HUES48 (cell line): ENCODE measurements around the gene ANO4.

ENCODE experiments used
- H3K27ac ChIP-seq: one replicate; pipeline ENCODE4 v1.7.0; 2013; ENCODE audit warnings: low read depth, low read length, inconsistent platforms
- H3K27me3 ChIP-seq: 2 replicates; pipeline ENCODE4 v1.6.1; 2013; ENCODE audit warnings: mild to moderate bottlenecking, low read length; ENCODE audit not compliant: control insufficient read depth, insufficient read depth
- H3K36me3 ChIP-seq: 2 replicates; pipeline ENCODE4 v1.6.1; 2013; ENCODE audit warnings: low read length; ENCODE audit not compliant: control insufficient read depth, insufficient read depth
- H3K4me1 ChIP-seq: 2 replicates; pipeline ENCODE4 v1.6.1; 2013; ENCODE audit warnings: mild to moderate bottlenecking, low read length; ENCODE audit not compliant: control insufficient read depth, insufficient read depth
- H3K4me3 ChIP-seq: 2 replicates; pipeline ENCODE4 v1.5.1; 2013; ENCODE audit warnings: mild to moderate bottlenecking, low read depth, low read length
- H3K9ac ChIP-seq: 2 replicates; pipeline ENCODE4 v1.6.1; 2013; ENCODE audit warnings: mild to moderate bottlenecking, low read depth, low read length, moderate library complexity
- H3K9me3 ChIP-seq: 2 replicates; pipeline ENCODE4 v1.6.1; 2013; ENCODE audit warnings: low read length; ENCODE audit not compliant: control insufficient read depth, insufficient read depth

ANO4 gene

DNA sequence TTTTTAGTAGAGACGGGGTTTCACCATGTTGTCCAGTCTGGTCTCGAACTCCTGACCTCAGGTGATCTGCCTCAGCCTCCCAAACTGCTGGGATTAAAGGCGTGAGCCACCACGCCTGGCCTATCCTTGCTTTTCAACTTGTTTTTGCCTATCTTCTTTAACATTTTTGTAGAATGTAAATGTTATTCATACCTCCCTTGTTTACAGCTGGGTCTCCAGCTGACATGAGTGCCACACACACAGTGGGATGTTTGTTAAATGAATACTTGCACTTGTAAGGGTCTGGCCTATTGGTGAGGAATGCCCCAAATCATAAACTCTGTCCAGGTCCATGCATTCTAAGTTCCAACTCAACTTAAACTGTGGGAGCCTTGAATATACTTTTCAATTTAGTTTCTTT lies 176.3 kb downstream of the ANO4 start:
- Histone ChIP-seq H3K36me3 (no peaks in the 10 kb centered on the region), H3K9me3 (no peaks in the 10 kb centered on the region), H3K4me3 (no peak overlapping the region), H3K27me3 (no peaks in the 10 kb centered on the region), H3K4me1 (peaks cover 21% of the 10 kb centered on the region), H3K27ac (peak overlapping the region; percentile 48), H3K9ac (no peak overlapping the region)

GRCh38 chr12:100972121-100972520 lies 177.5 kb downstream of the ANO4 start:
- H3K27ac ChIP-seq: no peak overlapping the region
- H3K27me3 ChIP-seq: no peaks in the 10 kb centered on the region
- peaks cover 21% of the 10 kb centered on the region for H3K4me1 ChIP-seq
- no peak overlapping the region for H3K9ac ChIP-seq
- no peaks in the 10 kb centered on the region for H3K36me3 ChIP-seq
- no peak overlapping the region for H3K4me3 ChIP-seq
- H3K9me3 ChIP-seq: no peaks in the 10 kb centered on the region

DNA sequence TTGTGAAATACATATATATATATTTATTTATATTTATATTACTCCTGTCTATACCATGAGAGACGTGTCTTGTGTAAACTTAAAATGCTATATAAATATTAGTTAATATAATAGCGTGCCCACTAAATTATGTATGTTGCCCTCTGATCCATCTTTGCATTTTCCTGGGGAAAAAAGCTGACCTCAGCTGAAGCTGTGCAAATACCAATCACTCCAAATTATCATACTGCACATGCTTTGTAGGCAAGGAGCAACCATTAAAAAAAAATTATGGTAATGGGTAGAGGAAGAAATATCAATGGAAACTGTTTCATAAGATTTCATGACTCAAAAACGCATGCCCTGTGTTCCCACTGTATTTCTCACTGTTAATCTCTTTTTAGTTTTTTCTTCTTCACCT lies 179.8 kb downstream of the ANO4 start:
- H3K9ac ChIP-seq: no peak overlapping the region
- H3K4me3 ChIP-seq: no peak overlapping the region
- H3K36me3 ChIP-seq: no peaks in the 10 kb centered on the region
- H3K4me1 ChIP-seq: peaks cover 21% of the 10 kb centered on the region
- no peaks in the 10 kb centered on the region for H3K27me3 ChIP-seq
- no peak overlapping the region for H3K27ac ChIP-seq
- H3K9me3 ChIP-seq: no peaks in the 10 kb centered on the region

DNA sequence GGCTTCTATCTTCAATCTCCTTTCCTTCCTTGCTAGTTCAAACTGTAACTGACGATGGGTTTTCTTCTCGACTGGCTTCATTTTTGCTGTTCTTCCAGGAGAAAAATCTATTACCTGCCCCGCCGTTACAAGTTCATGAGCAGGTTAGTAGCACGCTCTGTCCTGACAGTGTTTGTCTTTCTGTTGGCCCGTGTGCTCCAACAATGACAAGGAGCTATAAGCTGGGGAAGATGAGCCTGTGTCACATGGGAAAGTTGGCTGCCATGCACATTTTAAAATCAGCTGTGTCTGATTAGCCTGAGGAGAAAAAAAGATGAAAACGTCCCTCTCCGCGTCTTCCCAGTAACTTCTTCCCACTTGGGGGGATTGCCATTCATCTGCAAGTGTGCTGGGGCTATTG lies 180.2 kb downstream of the ANO4 start:
- no peak overlapping the region for H3K4me3 ChIP-seq
- no peak overlapping the region for H3K9ac ChIP-seq
- no peaks in the 10 kb centered on the region for H3K27me3 ChIP-seq
- no peak overlapping the region for H3K27ac ChIP-seq
- peaks cover 21% of the 10 kb centered on the region for H3K4me1 ChIP-seq
- no peaks in the 10 kb centered on the region for H3K9me3 ChIP-seq
- H3K36me3 ChIP-seq: no peaks in the 10 kb centered on the region

DNA sequence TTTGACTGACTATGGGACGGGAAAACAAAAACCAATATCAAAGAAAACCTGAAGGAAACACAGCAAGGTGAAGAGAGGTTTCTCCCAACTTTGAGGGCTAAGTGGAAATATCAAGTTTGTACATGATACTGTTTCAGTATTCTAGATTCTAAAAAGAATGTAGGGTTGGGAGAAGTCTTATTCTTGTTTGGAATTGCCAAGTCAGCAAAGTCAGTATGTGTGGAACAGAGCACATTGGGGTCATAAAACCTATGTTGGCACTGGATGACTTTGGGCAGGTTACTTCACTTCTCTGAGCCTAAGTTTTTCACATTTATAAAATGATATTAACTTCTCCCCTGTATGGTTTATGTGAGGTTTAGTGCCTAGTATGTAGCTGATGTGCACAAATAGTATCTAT lies 182.2 kb downstream of the ANO4 start:
- H3K9ac ChIP-seq: no peak overlapping the region
- H3K9me3 ChIP-seq: no peaks in the 10 kb centered on the region
- no peak overlapping the region for H3K27ac ChIP-seq
- H3K27me3 ChIP-seq: no peaks in the 10 kb centered on the region
- no peak overlapping the region for H3K4me3 ChIP-seq
- H3K4me1 ChIP-seq: peaks cover 14% of the 10 kb centered on the region
- H3K36me3 ChIP-seq: no peaks in the 10 kb centered on the region

DNA sequence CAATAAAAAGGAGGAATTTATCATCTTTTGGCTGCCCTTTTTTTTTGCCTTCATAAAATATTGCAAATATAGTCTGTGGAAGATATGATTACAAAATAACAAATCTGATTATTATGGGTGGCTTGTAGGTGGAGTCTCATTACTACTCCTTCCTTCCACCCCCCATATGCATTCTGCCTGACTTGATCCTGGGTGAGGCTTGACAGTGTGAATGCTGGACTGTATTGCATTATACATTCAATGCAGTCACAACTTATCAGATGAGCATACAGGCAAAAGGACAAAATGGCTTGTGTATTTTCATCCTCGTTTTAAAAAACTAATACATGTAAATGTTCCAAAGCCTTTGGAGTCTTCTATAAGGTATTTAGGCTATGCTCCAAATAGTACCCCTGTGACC lies 186.3 kb downstream of the ANO4 start:
- no peak overlapping the region for H3K27ac ChIP-seq
- no peaks in the 10 kb centered on the region for H3K9me3 ChIP-seq
- H3K4me3 ChIP-seq: no peak overlapping the region
- no peaks in the 10 kb centered on the region for H3K27me3 ChIP-seq
- no peak overlapping the region for H3K9ac ChIP-seq
- H3K4me1 ChIP-seq: peaks cover 4% of the 10 kb centered on the region; the same call in 1 of the 2 replicates
- H3K36me3 ChIP-seq: no peaks in the 10 kb centered on the region

- Histone ChIP-seq H3K27ac (no peak overlapping the region), H3K9ac (no peak overlapping the region), H3K27me3 (no peaks in the 10 kb centered on the region), H3K4me3 (no peak overlapping the region), H3K9me3 (no peaks in the 10 kb centered on the region), H3K4me1 (peaks cover 19% of the 10 kb centered on the region), H3K36me3 (no peaks in the 10 kb centered on the region)
Observed at GRCh38 chr12:100982511-100983183, 188.1 kb downstream of the ANO4 start.

DNA sequence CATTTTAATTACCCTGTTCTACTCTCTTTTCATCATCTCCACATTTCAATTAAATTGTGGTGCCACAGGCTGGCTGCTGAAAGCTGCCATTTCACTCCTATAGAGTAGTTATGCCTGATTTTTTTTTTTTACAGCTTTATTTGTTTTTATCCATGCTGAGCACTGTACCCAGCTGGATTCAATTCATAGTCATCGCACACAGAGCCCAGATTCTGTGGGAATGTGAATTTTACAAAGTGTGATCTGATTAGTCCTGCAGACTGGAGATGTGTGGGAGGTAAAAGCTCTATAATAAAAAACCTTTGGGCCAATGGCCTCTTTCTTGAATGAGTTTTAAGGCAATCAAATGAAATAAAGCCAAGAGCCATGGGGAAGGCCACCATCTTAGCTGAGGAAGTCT lies 190.2 kb downstream of the ANO4 start:
- Histone ChIP-seq H3K9me3 (no peaks in the 10 kb centered on the region), H3K9ac (no peak overlapping the region), H3K27ac (no peak overlapping the region), H3K4me3 (no peak overlapping the region), H3K4me1 (peaks cover 28% of the 10 kb centered on the region), H3K27me3 (no peaks in the 10 kb centered on the region), H3K36me3 (no peaks in the 10 kb centered on the region)

DNA sequence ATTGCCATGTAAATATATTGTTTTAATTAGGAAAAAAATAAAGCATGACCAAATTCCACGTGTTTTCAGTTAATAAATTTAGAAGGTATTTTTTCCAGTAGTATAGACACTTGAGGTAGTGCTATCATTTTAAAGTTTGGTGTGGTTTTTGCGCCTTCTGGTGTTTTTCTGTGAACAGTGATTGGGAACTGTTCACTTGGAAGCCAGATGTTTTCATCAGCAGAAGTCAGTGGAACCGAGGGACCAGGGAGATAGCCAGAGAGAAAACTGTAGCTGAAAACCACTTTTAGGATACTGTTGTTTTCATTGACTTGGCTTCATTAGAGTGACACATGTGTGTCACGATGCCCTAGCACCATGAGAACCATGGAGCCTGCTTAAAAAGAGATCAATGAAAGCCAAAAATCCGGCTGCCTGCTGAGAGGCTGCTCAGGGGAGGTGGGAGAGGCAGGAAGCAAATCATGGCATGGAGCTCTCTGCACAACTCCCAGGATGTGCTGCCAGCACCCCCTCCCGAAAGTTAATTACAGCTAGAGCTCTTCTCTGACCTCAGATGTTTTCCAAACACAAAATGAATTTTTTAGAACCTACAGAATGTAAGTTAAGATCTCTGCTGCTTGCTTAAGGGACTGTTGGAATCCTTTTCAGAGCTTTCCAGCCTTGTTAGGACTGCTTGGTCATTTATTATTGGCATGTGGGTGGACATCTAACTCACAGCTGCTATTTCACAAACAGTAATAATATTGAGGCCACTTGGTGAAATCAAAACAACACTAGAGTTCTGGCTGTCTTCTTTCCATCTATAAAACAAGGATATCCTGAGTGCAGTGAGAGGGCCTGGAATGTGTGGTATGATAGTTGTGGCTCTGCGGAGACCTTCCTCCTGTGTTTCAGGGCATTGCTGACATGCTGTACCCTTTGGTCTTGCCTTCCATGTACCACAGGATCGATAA lies 192.3 kb downstream of the ANO4 start:
- no peaks in the 10 kb centered on the region for H3K27me3 ChIP-seq
- no peaks in the 10 kb centered on the region for H3K36me3 ChIP-seq
- H3K4me1 ChIP-seq: peaks cover 24% of the 10 kb centered on the region
- H3K27ac ChIP-seq: peak overlapping the region; percentile 92
- no peak overlapping the region for H3K9ac ChIP-seq
- no peaks in the 10 kb centered on the region for H3K9me3 ChIP-seq
- H3K4me3 ChIP-seq: peak overlapping the region; percentile 7; the same call in 1 of the 2 replicates

GRCh38 chr12:100987552-100988521 lies 193.3 kb downstream of the ANO4 start:
- H3K36me3 ChIP-seq: no peaks in the 10 kb centered on the region
- H3K4me3 ChIP-seq: peak overlapping the region; percentile 19; the same call in 1 of the 2 replicates
- peaks cover 24% of the 10 kb centered on the region for H3K4me1 ChIP-seq
- no peaks in the 10 kb centered on the region for H3K9me3 ChIP-seq
- peak overlapping the region; percentile 92 for H3K27ac ChIP-seq
- H3K9ac ChIP-seq: no peak overlapping the region
- no peaks in the 10 kb centered on the region for H3K27me3 ChIP-seq
